Neural cell (in vitro differentiated cells): ENCODE results near the gene PAK4. TPM values are rescaled to one million over a fixed set of nuclear protein-coding genes. Genes with fewer than 3 reads are reported as not detected.

Experiments
- H2AFZ ChIP-seq: fragments of 200-600, 300-800 bp; sonication (generic), shearing (Covaris generic); 2 replicates; pipeline ENCODE4 v1.6.0; 2014; ENCODE audit warnings: low read depth, mild to moderate bottlenecking, antibody characterized with exemption, low read length, moderate library complexity
- H3F3A ChIP-seq: fragments of 200-600 bp; shearing (Covaris generic); 2 replicates; pipeline ENCODE4 v1.6.1; 2016; ENCODE audit warnings: mild to moderate bottlenecking, moderate library complexity, mixed read lengths, antibody characterized with exemption, low read length; ENCODE audit not compliant: insufficient read depth, poor library complexity, severe bottlenecking
- H3K27ac ChIP-seq: fragments of 200-600, 300-800 bp; sonication (generic), shearing (Covaris generic); 2 replicates; pipeline ENCODE4 v1.5.1; 2014; ENCODE audit warnings: mild to moderate bottlenecking, low read length, moderate library complexity
- H3K27me3 ChIP-seq: fragments of 300-800, 200-600 bp; sonication (generic), shearing (Covaris generic); 2 replicates; pipeline ENCODE4 v1.6.0; 2014; ENCODE audit warnings: mild to moderate bottlenecking, low read depth, low read length, moderate library complexity; ENCODE audit not compliant: insufficient read depth
- H3K36me3 ChIP-seq: fragments of 300-800, 200-600 bp; sonication (generic), shearing (Covaris generic); 2 replicates; pipeline ENCODE4 v1.5.1; 2014; ENCODE audit warnings: mild to moderate bottlenecking, antibody characterized with exemption, low read length, moderate library complexity; ENCODE audit not compliant: insufficient read depth
- H3K4me2 ChIP-seq: fragments of 300-800, 200-600 bp; sonication (generic), shearing (Covaris generic); 2 replicates; pipeline ENCODE4 v1.6.0; 2014; ENCODE audit warnings: mild to moderate bottlenecking, low read length
- H3K4me3 ChIP-seq: fragments of 300-800, 200-600 bp; sonication (generic), shearing (Covaris generic); 2 replicates; pipeline ENCODE4 v1.5.1; 2014; ENCODE audit warnings: mild to moderate bottlenecking, low read length, moderate library complexity
- H3K79me2 ChIP-seq: fragments of 200-600 bp; shearing (Covaris generic); replicated peaks from 2 replicates; pipeline ENCODE4 v1.6.0; 2014; ENCODE audit warnings: mild to moderate bottlenecking, low read length, moderate library complexity; ENCODE audit not compliant: insufficient read depth
- H3K9ac ChIP-seq: fragments of 300-800, 200-600 bp; sonication (generic), shearing (Covaris generic); 2 replicates; pipeline ENCODE4 v1.6.1; 2016; ENCODE audit warnings: mild to moderate bottlenecking, low read length, mixed read lengths
- H3K9me2 ChIP-seq: fragments of 200-600 bp; shearing (Covaris generic); 2 replicates; pipeline ENCODE4 v1.6.1; 2016; ENCODE audit warnings: mild to moderate bottlenecking, low read length, mixed read lengths; ENCODE audit not compliant: insufficient read depth
- H3K9me3 ChIP-seq: fragments of 200-600, 300-800 bp; sonication (generic), shearing (Covaris generic); 2 replicates; pipeline ENCODE4 v1.6.1; 2016; ENCODE audit warnings: mild to moderate bottlenecking, mixed run types, low read length, moderate library complexity, mixed read lengths
- H4K20me1 ChIP-seq: fragments of 200-600 bp; shearing (Covaris generic); 2 replicates; pipeline ENCODE4 v1.6.1; 2016; ENCODE audit warnings: mild to moderate bottlenecking, mixed run types; ENCODE audit not compliant: insufficient read depth
- CTCF ChIP-seq: fragments of 450-650 bp; IDR thresholded peaks from 2 replicates; pipeline ENCODE4 v1.5.1; 2014; ENCODE audit warnings: antibody characterized with exemption, mild to moderate bottlenecking, moderate library complexity; ENCODE audit not compliant: poor library complexity, severe bottlenecking
- EP300 ChIP-seq: fragments of 450-650 bp; conservative IDR thresholded peaks from 2 replicates; pipeline ENCODE4 v1.6.1; 2014; ENCODE audit warnings: antibody characterized with exemption, mild to moderate bottlenecking, moderate library complexity; ENCODE audit not compliant: poor library complexity, severe bottlenecking
- EZH2 ChIP-seq: fragments of 200-600, 300-800 bp; shearing (Covaris generic), sonication (generic); IDR thresholded peaks from 2 replicates; pipeline ENCODE4 v1.6.1; 2014; ENCODE audit warnings: antibody characterized with exemption, low read length, borderline replicate concordance, mild to moderate bottlenecking; ENCODE audit not compliant: insufficient read depth, poor library complexity, severe bottlenecking
- MXI1 ChIP-seq: fragments of 450-650 bp; conservative IDR thresholded peaks from 2 replicates; pipeline ENCODE4 v1.6.1; 2014; ENCODE audit warnings: antibody characterized with exemption, mild to moderate bottlenecking; ENCODE audit not compliant: poor library complexity, severe bottlenecking
- POLR2AphosphoS5 ChIP-seq: IDR thresholded peaks from 2 replicates; pipeline ENCODE4 v1.6.1; 2012
- RAD21 ChIP-seq: fragments of 450-650 bp; conservative IDR thresholded peaks from 2 replicates; pipeline ENCODE4 v1.6.1; 2014; ENCODE audit warnings: antibody characterized with exemption, mild to moderate bottlenecking, moderate library complexity
- SMC3 ChIP-seq: fragments of 450-650 bp; conservative IDR thresholded peaks from 2 replicates; pipeline ENCODE4 v1.6.1; 2014; ENCODE audit warnings: antibody characterized with exemption, mild to moderate bottlenecking, moderate library complexity; ENCODE audit not compliant: poor library complexity
- TAF1 ChIP-seq: IDR thresholded peaks from 2 replicates; pipeline ENCODE4 v1.6.1; 2012; ENCODE audit warnings: low read depth
- polyA plus RNA-seq: library from polyadenylated mRNA; depleted of rRNA; stranded (reverse); fragments of >200 nt; gene quantifications from 2 replicates; pipeline ENCODE4 v1.2.3, GENCODE V29; 2014
- TF ChIP-seq, protein P1 (sequence below): IDR thresholded peaks from 2 replicates; pipeline ENCODE4 v1.6.1; 2012; ENCODE audit warnings: borderline replicate concordance

Gene PAK4
- polyA plus RNA-seq, 1 donor from 2014 or later, result 5.4 TPM

DNA sequence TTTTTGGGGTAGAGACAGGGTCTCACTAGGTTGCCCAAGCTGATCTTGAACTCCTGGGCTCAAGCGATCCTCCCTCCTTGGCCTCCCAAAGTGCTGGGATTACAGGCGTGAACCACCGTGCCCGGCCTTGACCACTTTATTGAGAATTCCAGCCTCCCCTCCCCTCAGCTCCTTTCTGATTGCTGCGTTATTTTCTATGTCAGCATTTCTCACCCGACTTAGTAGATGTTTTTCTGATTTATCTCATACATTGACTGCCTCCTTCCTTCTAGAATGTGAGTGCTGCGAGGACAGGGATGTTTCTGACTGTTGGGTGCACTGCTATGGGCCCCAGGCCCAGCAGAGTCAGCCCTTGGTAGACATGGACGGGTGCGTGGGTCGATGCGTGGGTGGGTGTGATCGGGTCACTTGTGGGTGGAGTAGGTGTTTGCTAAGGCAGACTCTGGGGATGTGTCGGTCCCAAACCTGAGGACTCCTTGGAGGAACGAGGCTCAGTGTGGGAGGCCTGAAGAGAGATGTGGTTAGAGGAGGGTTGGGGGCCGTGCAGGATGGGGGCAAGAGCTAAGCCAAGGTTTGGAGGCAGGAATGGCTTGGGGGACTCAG lies 37.0 kb downstream of the PAK4 start:
- Histone ChIP-seq H3K27ac (no peak overlapping the region), H3K9ac (no peak overlapping the region), H3F3A (no peaks in the 10 kb centered on the region), H3K79me2 (no peaks in the 10 kb centered on the region), H3K9me2 (no peaks in the 10 kb centered on the region), H2AFZ (no peak overlapping the region), H4K20me1 (no peaks in the 10 kb centered on the region), H3K4me2 (no peak overlapping the region), H3K9me3 (no peaks in the 10 kb centered on the region), H3K4me3 (no peak overlapping the region), H3K36me3 (no peaks in the 10 kb centered on the region), H3K27me3 (no peaks in the 10 kb centered on the region)
- TF ChIP-seq TAF1, result no peak
- TF ChIP-seq, protein P1, sequence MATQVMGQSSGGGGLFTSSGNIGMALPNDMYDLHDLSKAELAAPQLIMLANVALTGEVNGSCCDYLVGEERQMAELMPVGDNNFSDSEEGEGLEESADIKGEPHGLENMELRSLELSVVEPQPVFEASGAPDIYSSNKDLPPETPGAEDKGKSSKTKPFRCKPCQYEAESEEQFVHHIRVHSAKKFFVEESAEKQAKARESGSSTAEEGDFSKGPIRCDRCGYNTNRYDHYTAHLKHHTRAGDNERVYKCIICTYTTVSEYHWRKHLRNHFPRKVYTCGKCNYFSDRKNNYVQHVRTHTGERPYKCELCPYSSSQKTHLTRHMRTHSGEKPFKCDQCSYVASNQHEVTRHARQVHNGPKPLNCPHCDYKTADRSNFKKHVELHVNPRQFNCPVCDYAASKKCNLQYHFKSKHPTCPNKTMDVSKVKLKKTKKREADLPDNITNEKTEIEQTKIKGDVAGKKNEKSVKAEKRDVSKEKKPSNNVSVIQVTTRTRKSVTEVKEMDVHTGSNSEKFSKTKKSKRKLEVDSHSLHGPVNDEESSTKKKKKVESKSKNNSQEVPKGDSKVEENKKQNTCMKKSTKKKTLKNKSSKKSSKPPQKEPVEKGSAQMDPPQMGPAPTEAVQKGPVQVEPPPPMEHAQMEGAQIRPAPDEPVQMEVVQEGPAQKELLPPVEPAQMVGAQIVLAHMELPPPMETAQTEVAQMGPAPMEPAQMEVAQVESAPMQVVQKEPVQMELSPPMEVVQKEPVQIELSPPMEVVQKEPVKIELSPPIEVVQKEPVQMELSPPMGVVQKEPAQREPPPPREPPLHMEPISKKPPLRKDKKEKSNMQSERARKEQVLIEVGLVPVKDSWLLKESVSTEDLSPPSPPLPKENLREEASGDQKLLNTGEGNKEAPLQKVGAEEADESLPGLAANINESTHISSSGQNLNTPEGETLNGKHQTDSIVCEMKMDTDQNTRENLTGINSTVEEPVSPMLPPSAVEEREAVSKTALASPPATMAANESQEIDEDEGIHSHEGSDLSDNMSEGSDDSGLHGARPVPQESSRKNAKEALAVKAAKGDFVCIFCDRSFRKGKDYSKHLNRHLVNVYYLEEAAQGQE, result no peak
- no peak for TF ChIP-seq MXI1
- TF ChIP-seq EP300, result no peak
- no peak for TF ChIP-seq CTCF
- TF ChIP-seq SMC3, result no peak
- no peak for TF ChIP-seq POLR2AphosphoS5
- no peak for TF ChIP-seq EZH2
- TF ChIP-seq RAD21, result no peak

- H4K20me1 ChIP-seq, result no peaks in the 10 kb centered on the region
- no peak overlapping the region for H2AFZ ChIP-seq
- H3K79me2 ChIP-seq, result no peaks in the 10 kb centered on the region
- H3K27me3 ChIP-seq, result no peaks in the 10 kb centered on the region
- TF ChIP-seq EP300 (no peak), RAD21 (no peak), SMC3 (no peak), CTCF (no peak), POLR2AphosphoS5 (no peak), TAF1 (no peak), MXI1 (no peak), EZH2 (no peak)
- TF ChIP-seq, protein P1, result no peak
- no peak overlapping the region for H3K27ac ChIP-seq
- no peak overlapping the region for H3K9ac ChIP-seq
- H3K4me3 ChIP-seq, result no peak overlapping the region
- H3K9me3 ChIP-seq, result no peaks in the 10 kb centered on the region
- no peaks in the 10 kb centered on the region for H3K36me3 ChIP-seq
- H3K4me2 ChIP-seq, result no peak overlapping the region
- no peaks in the 10 kb centered on the region for H3K9me2 ChIP-seq
- no peaks in the 10 kb centered on the region for H3F3A ChIP-seq
These were observed 38.0 kb downstream of the PAK4 start for GRCh38 chr19:39163621-39164020.
